ENCODE measurements around the gene PLA2G12B.
"Not testable (repeated sequence)": the region's sequence is repeated elsewhere in the genome, so short reads cannot be mapped to it uniquely, and the experiment has no call there.

Gene PLA2G12B

GRCh38 chr10:72954596-72955554 is at the start of gene PLA2G12B:
Gene PLA2G12B (minus strand): TSS chr10:72954806. CDS start chr10:72954685, 121 bp downstream.
- no peak within 1 kb of the TSS for H3K27ac ChIP-seq
- TF ChIP-seq, protein P1, sequence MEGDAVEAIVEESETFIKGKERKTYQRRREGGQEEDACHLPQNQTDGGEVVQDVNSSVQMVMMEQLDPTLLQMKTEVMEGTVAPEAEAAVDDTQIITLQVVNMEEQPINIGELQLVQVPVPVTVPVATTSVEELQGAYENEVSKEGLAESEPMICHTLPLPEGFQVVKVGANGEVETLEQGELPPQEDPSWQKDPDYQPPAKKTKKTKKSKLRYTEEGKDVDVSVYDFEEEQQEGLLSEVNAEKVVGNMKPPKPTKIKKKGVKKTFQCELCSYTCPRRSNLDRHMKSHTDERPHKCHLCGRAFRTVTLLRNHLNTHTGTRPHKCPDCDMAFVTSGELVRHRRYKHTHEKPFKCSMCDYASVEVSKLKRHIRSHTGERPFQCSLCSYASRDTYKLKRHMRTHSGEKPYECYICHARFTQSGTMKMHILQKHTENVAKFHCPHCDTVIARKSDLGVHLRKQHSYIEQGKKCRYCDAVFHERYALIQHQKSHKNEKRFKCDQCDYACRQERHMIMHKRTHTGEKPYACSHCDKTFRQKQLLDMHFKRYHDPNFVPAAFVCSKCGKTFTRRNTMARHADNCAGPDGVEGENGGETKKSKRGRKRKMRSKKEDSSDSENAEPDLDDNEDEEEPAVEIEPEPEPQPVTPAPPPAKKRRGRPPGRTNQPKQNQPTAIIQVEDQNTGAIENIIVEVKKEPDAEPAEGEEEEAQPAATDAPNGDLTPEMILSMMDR (conservative IDR thresholded peaks at IDR 0.05; ENCODE audit: low read depth), result no peak
- CTCF ChIA-PET, result no interaction called here
- no peak for DNase-seq (ENCODE audit: low spot score)
- POLR2A ChIA-PET (ENCODE audit: low non-redundant PET), result no interaction called here

DNA sequence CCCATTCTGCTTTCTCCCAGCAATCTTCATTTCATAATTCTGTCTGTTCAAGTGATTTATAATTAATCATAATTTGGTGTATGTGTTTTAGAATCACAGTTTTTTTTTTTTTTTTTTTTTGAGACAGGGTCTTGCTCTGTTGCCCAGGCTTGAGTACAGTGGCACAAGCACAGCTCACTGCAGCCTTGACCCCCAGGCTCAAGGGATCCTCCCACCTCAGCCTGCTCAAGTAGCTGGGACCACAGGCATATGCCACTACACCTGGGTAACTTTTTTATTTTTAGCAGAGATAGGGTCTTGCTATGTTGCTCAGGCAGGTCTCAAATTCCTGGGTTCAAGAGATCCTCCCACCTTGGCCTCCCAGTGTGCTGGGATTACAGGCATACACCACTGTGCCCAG is 49.2 kb upstream of the PLA2G12B start:
- ChIA-PET POLR2A (ENCODE audit: low non-redundant PET) (no interaction called here), CTCF (interaction anchor here (0.6 kb wide), 2 partner anchors 49 to 368 kb away, joined by 3 to 4 read pairs; no protein-coding TSS in a partner anchor)
- H3K27ac ChIP-seq, result no peak overlapping the region
- no peak for DNase-seq (ENCODE audit: low spot score)
- TF ChIP-seq, protein P1 (conservative IDR thresholded peaks at IDR 0.05; ENCODE audit: low read depth), result no peak

DNA sequence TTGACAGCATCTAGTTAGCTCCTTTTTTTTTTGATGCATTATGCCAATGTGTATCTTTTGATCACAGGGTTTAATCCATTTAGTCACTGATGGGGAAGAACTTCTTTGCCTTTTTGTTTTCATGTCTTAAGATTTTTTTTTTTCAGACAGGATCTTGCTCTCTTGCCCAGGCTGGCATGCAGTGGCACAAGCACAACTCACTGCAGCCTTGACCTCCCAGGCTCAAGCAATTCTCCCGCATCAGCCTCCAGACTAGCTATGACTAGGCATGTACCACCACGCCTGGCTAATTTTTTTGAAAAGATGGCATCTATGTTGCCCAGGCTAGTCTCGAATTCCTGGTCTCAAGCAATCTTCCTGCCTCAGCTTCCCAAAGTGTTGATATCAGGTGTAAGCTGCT is 46.4 kb upstream of the PLA2G12B start:
- H3K27ac ChIP-seq, result no peak overlapping the region
- POLR2A ChIA-PET (ENCODE audit: low non-redundant PET), result no interaction called here
- CTCF ChIA-PET, result interaction anchor here (0.5 to 0.6 kb wide), 2 partner anchors 21 to 92 kb away, joined by 3 to 6 read pairs; no protein-coding TSS in a partner anchor
- no peak for DNase-seq (ENCODE audit: low spot score)
- TF ChIP-seq, protein P1 (conservative IDR thresholded peaks at IDR 0.05; ENCODE audit: low read depth), result no peak

DNA sequence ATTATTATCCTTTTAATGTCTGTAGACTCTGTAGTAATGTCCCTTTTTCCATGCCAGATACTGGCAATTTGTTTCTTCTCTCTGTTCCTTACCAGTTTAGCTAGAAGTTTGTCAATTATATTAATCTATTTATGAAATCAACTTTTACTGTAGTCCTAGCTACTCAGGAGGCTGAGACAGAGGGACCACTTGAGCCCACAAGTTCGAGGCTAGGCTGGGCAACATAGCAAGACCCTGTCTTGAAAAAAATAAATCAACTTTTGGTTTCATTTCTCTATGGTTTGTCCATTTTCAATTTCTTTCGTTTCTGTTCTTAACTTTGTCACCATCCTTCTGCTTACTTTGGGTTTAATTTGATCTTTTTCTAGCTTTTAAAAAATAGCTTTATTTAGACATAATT is 42.5 kb upstream of the PLA2G12B start:
- ChIA-PET POLR2A (ENCODE audit: low non-redundant PET) (interaction anchor here (0.6 kb wide), 1 partner anchor 611 kb away, joined by 4 read pairs; no protein-coding TSS in a partner anchor), CTCF (interaction anchor here (0.6 kb wide), 1 partner anchor 1080 kb away, joined by 3 read pairs; no protein-coding TSS in a partner anchor)
- TF ChIP-seq, protein P1 (conservative IDR thresholded peaks at IDR 0.05; ENCODE audit: low read depth), result no peak
- no peak for DNase-seq (ENCODE audit: low spot score)
- no peak overlapping the region for H3K27ac ChIP-seq

DNA sequence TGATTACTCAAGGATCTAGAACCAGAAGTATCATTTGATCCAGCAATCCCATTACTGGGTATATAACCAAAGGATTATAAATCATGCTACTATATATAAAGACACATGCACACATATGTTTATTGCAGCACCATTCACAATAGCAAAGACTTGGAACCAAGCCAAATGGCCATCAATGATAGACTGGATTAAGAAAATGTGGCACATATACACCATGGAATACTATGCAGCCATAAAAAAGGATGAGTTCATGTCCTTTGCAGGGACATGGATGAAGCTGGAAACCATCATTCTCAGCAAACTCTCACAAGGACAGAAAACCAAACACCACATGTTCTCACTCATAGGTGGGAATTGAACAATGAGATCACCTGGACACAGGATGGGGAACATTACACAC is 40.9 kb upstream of the PLA2G12B start:
- H3K27ac ChIP-seq; DNase-seq (ENCODE audit: low spot score); CTCF ChIA-PET; POLR2A ChIA-PET (ENCODE audit: low non-redundant PET): not testable (repeated sequence)

DNA sequence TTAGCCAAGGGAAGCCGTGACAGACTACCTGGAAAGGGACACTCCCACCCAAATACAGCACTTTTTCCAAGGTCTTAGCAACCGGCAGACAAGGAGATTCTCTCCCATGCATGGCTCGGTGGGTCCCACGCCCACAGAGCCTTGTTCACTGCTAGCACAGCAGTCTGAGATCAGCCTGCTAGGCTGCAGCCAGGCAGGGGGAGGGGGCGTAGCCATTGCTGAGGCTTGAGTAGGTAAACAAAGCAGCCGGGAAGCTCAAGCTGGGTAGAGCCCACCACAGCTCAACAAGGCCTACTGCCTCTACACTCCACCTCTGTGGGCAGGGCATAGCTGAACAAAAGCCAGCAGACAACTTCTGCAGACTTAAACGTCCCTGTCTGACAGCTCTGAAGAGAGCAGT is 35.2 kb upstream of the PLA2G12B start:
- H3K27ac ChIP-seq; DNase-seq (ENCODE audit: low spot score); POLR2A ChIA-PET (ENCODE audit: low non-redundant PET); CTCF ChIA-PET: not testable (repeated sequence)

DNA sequence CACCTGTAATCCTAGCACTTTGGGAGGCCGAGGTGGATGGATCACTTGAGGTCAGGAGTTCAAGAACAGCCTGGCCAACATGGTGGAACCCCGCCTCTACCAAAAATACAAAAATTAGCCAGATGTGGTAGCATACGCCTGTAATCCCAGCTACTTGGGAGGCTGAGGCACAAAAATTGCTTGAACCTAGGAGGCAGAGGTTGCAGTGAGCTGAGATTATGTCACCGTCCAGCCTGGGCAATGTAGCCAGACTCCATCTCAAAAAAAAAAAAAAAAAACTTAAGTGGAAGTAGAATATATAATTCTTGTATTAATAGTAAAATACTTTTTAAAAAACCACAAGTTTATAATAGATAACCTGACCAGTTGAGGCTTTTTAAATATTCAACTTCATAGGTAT is 30.0 kb upstream of the PLA2G12B start:
- DNase-seq (ENCODE audit: low spot score); H3K27ac ChIP-seq; POLR2A ChIA-PET (ENCODE audit: low non-redundant PET): not testable (repeated sequence)
- CTCF ChIA-PET, result interaction anchor here (0.6 kb wide), 1 partner anchor 26 kb away, joined by 4 read pairs; no protein-coding TSS in a partner anchor

- TF ChIP-seq, protein P1 (conservative IDR thresholded peaks at IDR 0.05; ENCODE audit: low read depth), result no peak
- no peak for DNase-seq (ENCODE audit: low spot score)
- CTCF ChIA-PET, result no interaction called here
- H3K27ac ChIP-seq, result no peak overlapping the region
- POLR2A ChIA-PET (ENCODE audit: low non-redundant PET), result no interaction called here
These were observed 27.4 kb upstream of the PLA2G12B start for GRCh38 chr10:72981882-72982529.
